ENCODE data around the gene LSM3. TPM values are rescaled to one million over a fixed set of nuclear protein-coding genes. Genes with fewer than 3 reads are reported as not detected.

The LSM3 gene
- total and polyA plus RNA-seq, 2 experiments from 2014 or later = 12.4 to 22.1 TPM

GRCh38 chr3:14147066-14147435 lies 31.6 kb upstream of the LSM3 start:
- no peak for DNase-seq (ENCODE audit: low spot score)
- no peak overlapping the region for H3K4me3 ChIP-seq
- no peak overlapping the region for H3K4me2 ChIP-seq
- H3K36me3 ChIP-seq (replicated peaks; ENCODE audit: insufficient read depth, low read depth) = no peaks in the 10 kb centered on the region
- no peaks in the 10 kb centered on the region for H3K9me3 ChIP-seq (ENCODE audit: low read depth)
- H4K20me1 ChIP-seq (ENCODE audit: insufficient read depth, poor library complexity, severe bottlenecking) = no peaks in the 10 kb centered on the region
- H3K79me2 ChIP-seq = no peaks in the 10 kb centered on the region
- H3K27me3 ChIP-seq = no peaks in the 10 kb centered on the region
- H3K27ac ChIP-seq = no peak overlapping the region
- TF ChIP-seq EZH2 (IDR thresholded peaks at IDR 0.05; ENCODE audit: borderline replicate concordance) (no peak), EZH2phosphoT487 (IDR thresholded peaks at IDR 0.05; ENCODE audit: low read depth, severe bottlenecking, unreplicated experiment) (no peak)
- TF ChIP-seq, protein P1, sequence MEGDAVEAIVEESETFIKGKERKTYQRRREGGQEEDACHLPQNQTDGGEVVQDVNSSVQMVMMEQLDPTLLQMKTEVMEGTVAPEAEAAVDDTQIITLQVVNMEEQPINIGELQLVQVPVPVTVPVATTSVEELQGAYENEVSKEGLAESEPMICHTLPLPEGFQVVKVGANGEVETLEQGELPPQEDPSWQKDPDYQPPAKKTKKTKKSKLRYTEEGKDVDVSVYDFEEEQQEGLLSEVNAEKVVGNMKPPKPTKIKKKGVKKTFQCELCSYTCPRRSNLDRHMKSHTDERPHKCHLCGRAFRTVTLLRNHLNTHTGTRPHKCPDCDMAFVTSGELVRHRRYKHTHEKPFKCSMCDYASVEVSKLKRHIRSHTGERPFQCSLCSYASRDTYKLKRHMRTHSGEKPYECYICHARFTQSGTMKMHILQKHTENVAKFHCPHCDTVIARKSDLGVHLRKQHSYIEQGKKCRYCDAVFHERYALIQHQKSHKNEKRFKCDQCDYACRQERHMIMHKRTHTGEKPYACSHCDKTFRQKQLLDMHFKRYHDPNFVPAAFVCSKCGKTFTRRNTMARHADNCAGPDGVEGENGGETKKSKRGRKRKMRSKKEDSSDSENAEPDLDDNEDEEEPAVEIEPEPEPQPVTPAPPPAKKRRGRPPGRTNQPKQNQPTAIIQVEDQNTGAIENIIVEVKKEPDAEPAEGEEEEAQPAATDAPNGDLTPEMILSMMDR (IDR thresholded peaks at IDR 0.05; ENCODE audit: poor library complexity) = no peak
- whole genome bisulfite sequencing (ENCODE audit: low lambda C conversion rate, missing lambda C conversion rate) = 92% methylated on average over 5 of the region's 5 CpGs
- peaks cover 22% of the 10 kb centered on the region for H3K4me1 ChIP-seq (ENCODE audit: insufficient read depth)
- no peaks in the 10 kb centered on the region for H3K9me2 ChIP-seq (replicated peaks; ENCODE audit: insufficient read depth)
- no peak overlapping the region for H2AFZ ChIP-seq

DNA sequence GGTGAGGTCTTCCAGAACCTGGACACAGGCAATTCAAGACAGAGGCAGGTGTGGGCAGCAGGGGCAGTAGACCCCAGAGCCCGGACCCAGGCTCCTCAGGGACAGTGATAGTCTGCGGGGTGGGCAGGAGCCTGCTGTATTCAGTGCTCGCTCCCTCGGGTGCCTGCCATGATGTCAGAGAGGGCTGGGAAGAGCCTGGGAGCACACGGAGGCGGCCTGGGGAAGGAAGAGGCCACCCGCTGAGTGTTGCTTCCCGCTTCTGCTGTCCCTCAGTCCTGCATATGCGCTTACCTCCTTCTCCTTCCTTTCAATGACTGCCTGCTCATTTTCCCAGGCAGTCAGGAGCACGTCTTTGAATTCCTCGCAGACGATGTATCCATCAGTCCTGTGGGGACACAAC lies 31.0 kb upstream of the LSM3 start:
- Histone ChIP-seq H3K4me2 (no peak overlapping the region), H4K20me1 (ENCODE audit: insufficient read depth, poor library complexity, severe bottlenecking) (no peaks in the 10 kb centered on the region), H3K79me2 (no peaks in the 10 kb centered on the region), H3K36me3 (replicated peaks; ENCODE audit: insufficient read depth, low read depth) (no peaks in the 10 kb centered on the region), H3K27ac (no peak overlapping the region), H3K27me3 (no peaks in the 10 kb centered on the region), H3K9me3 (ENCODE audit: low read depth) (no peaks in the 10 kb centered on the region), H2AFZ (no peak overlapping the region), H3K9me2 (replicated peaks; ENCODE audit: insufficient read depth) (no peaks in the 10 kb centered on the region), H3K4me3 (no peak overlapping the region), H3K4me1 (ENCODE audit: insufficient read depth) (peaks cover 22% of the 10 kb centered on the region)
- TF ChIP-seq, protein P1 (IDR thresholded peaks at IDR 0.05; ENCODE audit: poor library complexity) = no peak
- TF ChIP-seq EZH2phosphoT487 (IDR thresholded peaks at IDR 0.05; ENCODE audit: low read depth, severe bottlenecking, unreplicated experiment) (no peak), EZH2 (IDR thresholded peaks at IDR 0.05; ENCODE audit: borderline replicate concordance) (no peak)
- WGBS (ENCODE audit: low lambda C conversion rate, missing lambda C conversion rate) = 90% methylated on average over 12 of the region's 12 CpGs
- no peak for DNase-seq (ENCODE audit: low spot score)

DNA sequence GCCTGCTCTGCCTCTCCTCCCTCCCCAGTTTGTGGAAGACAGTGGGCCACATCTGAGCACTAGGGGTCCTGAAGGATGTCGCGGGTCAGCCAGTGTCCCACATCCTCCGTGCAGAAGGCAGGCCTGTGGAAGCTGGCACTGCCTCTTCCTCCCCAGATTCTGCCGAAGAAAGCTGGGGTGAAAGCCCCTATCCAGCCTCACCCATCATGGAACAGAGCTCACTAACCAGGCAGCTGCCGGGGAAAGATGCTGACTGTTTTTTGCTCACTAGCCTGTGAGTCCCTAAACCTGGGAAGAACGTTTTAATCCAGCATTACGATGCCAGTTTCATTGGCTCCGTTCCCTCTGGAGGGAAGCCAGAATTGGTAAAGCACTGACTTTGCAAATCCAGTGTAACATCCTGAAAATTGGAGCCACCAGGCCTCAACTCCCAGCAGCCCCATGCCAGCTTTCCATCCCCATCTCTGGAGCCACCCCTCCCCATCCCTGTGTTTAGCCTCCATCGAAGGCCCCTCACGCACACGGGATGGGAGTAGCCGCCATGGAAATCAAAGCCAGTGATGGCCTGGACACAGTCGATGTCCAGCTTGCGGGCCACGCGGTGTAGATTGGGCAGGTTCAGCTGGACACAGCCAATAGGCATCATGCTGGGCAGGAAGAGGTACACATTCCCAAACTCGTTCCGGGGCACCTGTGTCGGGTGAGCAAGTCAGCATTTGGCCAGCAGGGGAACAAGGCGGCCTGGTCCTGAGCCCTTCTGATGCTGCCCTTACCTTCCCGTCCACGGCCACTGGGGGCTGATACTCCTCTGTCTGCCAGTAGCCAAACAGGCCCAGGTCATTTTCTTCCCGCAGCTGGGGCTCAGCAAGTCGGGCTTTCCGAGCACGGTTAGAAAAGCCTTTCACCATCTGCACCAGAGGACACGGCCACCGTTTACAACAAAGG lies 30.3 kb upstream of the LSM3 start:
- TF ChIP-seq, protein P1 (IDR thresholded peaks at IDR 0.05; ENCODE audit: poor library complexity) = no peak
- no peak for TF ChIP-seq EZH2phosphoT487 (IDR thresholded peaks at IDR 0.05; ENCODE audit: low read depth, severe bottlenecking, unreplicated experiment)
- no peak for TF ChIP-seq EZH2 (IDR thresholded peaks at IDR 0.05; ENCODE audit: borderline replicate concordance)
- Histone ChIP-seq H3K9me2 (replicated peaks; ENCODE audit: insufficient read depth) (no peaks in the 10 kb centered on the region), H3K4me3 (no peak overlapping the region), H3K4me1 (ENCODE audit: insufficient read depth) (peaks cover 19% of the 10 kb centered on the region), H3K27ac (no peak overlapping the region), H3K79me2 (no peaks in the 10 kb centered on the region), H3K4me2 (no peak overlapping the region), H2AFZ (no peak overlapping the region), H3K9me3 (ENCODE audit: low read depth) (no peaks in the 10 kb centered on the region), H3K27me3 (no peaks in the 10 kb centered on the region), H4K20me1 (ENCODE audit: insufficient read depth, poor library complexity, severe bottlenecking) (no peaks in the 10 kb centered on the region), H3K36me3 (replicated peaks; ENCODE audit: insufficient read depth, low read depth) (no peaks in the 10 kb centered on the region)
- WGBS (ENCODE audit: low lambda C conversion rate, missing lambda C conversion rate) = 89% methylated on average over 28 of the region's 28 CpGs
- DNase-seq (ENCODE audit: low spot score) = no peak

All from hepatocyte (in vitro differentiated cells).